WTC11 (cell line): ENCODE data around the gene CDKL5. TPM values are rescaled to one million over a fixed set of nuclear protein-coding genes. Genes with fewer than 3 reads are reported as not detected.

Source experiments
- ATAC-seq: fragments of 200-7000 bp; cut with Tn5 transposase; 2 replicates; pipeline ENCODE4 v1.10.0; 2021; ENCODE audit warnings: mild to moderate bottlenecking, moderate library complexity
- CTCF ChIA-PET: fragments of 300-600 bp; sonication (Branson Sonifier 250); formaldehyde crosslinking; loops from one replicate; lab custom pipeline; 2021; ENCODE audit warnings: antibody characterized with exemption; lab: Charles Lee
- POLR2A ChIA-PET: fragments of 350-600 bp; sonication (Branson Sonifier 250); formaldehyde crosslinking; loops from one replicate; lab custom pipeline; 2021; ENCODE audit warnings: antibody characterized with exemption; lab: Charles Lee
- DNase-seq: peaks from one replicate; pipeline ENCODE4 v3.0.0; 2021; ENCODE audit warnings: low spot score
- H3K27ac Mint-ChIP-seq: 2 replicates; pipeline ENCODE4 v1.8.0; 2021; ENCODE audit warnings: mixed read lengths
- H3K27me3 Mint-ChIP-seq: 2 replicates; pipeline ENCODE4 v1.8.0; 2021; ENCODE audit warnings: low read depth, mild to moderate bottlenecking, moderate library complexity, mixed read lengths
- H3K36me3 Mint-ChIP-seq: 2 replicates; pipeline ENCODE4 v1.8.0; 2021; ENCODE audit warnings: mixed read lengths
- H3K4me1 Mint-ChIP-seq: 2 replicates; pipeline ENCODE4 v1.8.0; 2022; ENCODE audit warnings: mixed read lengths
- H3K4me3 Mint-ChIP-seq: 2 replicates; pipeline ENCODE4 v1.8.0; 2021; ENCODE audit warnings: mild to moderate bottlenecking, moderate library complexity, mixed read lengths
- H3K9me3 Mint-ChIP-seq: 2 replicates; pipeline ENCODE4 v1.8.0; 2021; ENCODE audit warnings: mixed read lengths
- ARID4B ChIP-seq: sonication (generic); formaldehyde crosslinking; IDR thresholded peaks from 2 replicates; pipeline ENCODE4 v1.8.0; 2023; ENCODE audit warnings: missing genetic modification reagents, mild to moderate bottlenecking, borderline replicate concordance
- CBFB ChIP-seq: sonication (generic); formaldehyde crosslinking; IDR thresholded peaks from 2 replicates; pipeline ENCODE4 v1.8.1; 2022; ENCODE audit warnings: mild to moderate bottlenecking, low read depth, missing genetic modification reagents
- CTCF ChIP-seq: fragments of 200-600 bp; IDR thresholded peaks from 2 replicates; pipeline ENCODE4 v1.8.0; 2022; ENCODE audit warnings: antibody characterized with exemption
- E2F5 ChIP-seq: sonication (generic); formaldehyde crosslinking; IDR thresholded peaks from 2 replicates; pipeline ENCODE4 v1.8.1; 2022; ENCODE audit warnings: mild to moderate bottlenecking, moderate library complexity, missing genetic modification reagents
- ELF4 ChIP-seq: sonication (generic); formaldehyde crosslinking; IDR thresholded peaks from 2 replicates; pipeline ENCODE4 v1.8.1; 2022; ENCODE audit warnings: low read depth, mild to moderate bottlenecking, moderate library complexity, missing genetic modification reagents
- ESRRA ChIP-seq: sonication (generic); formaldehyde crosslinking; IDR thresholded peaks from 2 replicates; pipeline ENCODE4 v1.8.1; 2022; ENCODE audit warnings: mild to moderate bottlenecking, missing genetic modification reagents, borderline replicate concordance
- ETV6 ChIP-seq: sonication (generic); formaldehyde crosslinking; IDR thresholded peaks from 2 replicates; pipeline ENCODE4 v1.8.1; 2022; ENCODE audit warnings: mild to moderate bottlenecking, missing genetic modification reagents
- JUN ChIP-seq: sonication (generic); formaldehyde crosslinking; IDR thresholded peaks from 2 replicates; pipeline ENCODE4 v1.8.0; 2023; ENCODE audit warnings: mild to moderate bottlenecking, missing genetic modification reagents
- MAX ChIP-seq: sonication (generic); formaldehyde crosslinking; IDR thresholded peaks from 2 replicates; pipeline ENCODE4 v1.8.0; 2022; ENCODE audit warnings: mild to moderate bottlenecking, missing genetic modification reagents
- NR3C1 ChIP-seq: sonication (generic); formaldehyde crosslinking; conservative IDR thresholded peaks from 2 replicates; pipeline ENCODE4 v1.8.1; 2023; ENCODE audit warnings: low read depth, mild to moderate bottlenecking, missing genetic modification reagents
- PRDM15 ChIP-seq: sonication (generic); formaldehyde crosslinking; IDR thresholded peaks from 2 replicates; pipeline ENCODE4 v1.8.0; 2022; ENCODE audit warnings: missing genetic modification reagents
- SMAD3 ChIP-seq: sonication (generic); formaldehyde crosslinking; IDR thresholded peaks from 2 replicates; pipeline ENCODE4 v1.8.0; 2022; ENCODE audit warnings: missing genetic modification reagents, mild to moderate bottlenecking, borderline replicate concordance
- SP1 ChIP-seq: sonication (generic); formaldehyde crosslinking; conservative IDR thresholded peaks from 2 replicates; pipeline ENCODE4 v1.8.1; 2022; ENCODE audit warnings: missing genetic modification reagents
- TEAD4 ChIP-seq: sonication (generic); formaldehyde crosslinking; IDR thresholded peaks from 2 replicates; pipeline ENCODE4 v1.8.0; 2022; ENCODE audit warnings: mild to moderate bottlenecking, missing genetic modification reagents
- USF2 ChIP-seq: sonication (generic); formaldehyde crosslinking; IDR thresholded peaks from 2 replicates; pipeline ENCODE4 v1.8.1; 2023; ENCODE audit warnings: mild to moderate bottlenecking, missing genetic modification reagents, moderate library complexity
- ZBTB21 ChIP-seq: sonication (generic); formaldehyde crosslinking; IDR thresholded peaks from 2 replicates; pipeline ENCODE4 v1.8.1; 2023; ENCODE audit warnings: mild to moderate bottlenecking, missing genetic modification reagents, borderline replicate concordance
- ZNF121 ChIP-seq: sonication (generic); formaldehyde crosslinking; IDR thresholded peaks from 2 replicates; pipeline ENCODE4 v1.8.0; 2023; ENCODE audit warnings: missing genetic modification reagents
- ZNF532 ChIP-seq: fragments of 250-450 bp; sonication (Bioruptor Pico); IDR thresholded peaks from 2 replicates; pipeline ENCODE4 v1.9.0; 2021; ENCODE audit warnings: mild to moderate bottlenecking, borderline replicate concordance
- total RNA-seq: library from RNA; stranded (reverse); gene quantifications from 3 replicates; pipeline ENCODE4 v1.2.3, GENCODE V29; 2021

The CDKL5 gene
- total RNA-seq, 1 experiment from 2014 or later: 13.6 TPM

- TF ChIP-seq E2F5 (CRISPR knock-in tag) (no peak), ARID4B (no peak)
- TF ChIP-seq, all 79 proteins: peak for 0
Measured at GRCh38 chrX:18566748-18567147, 141.3 kb downstream of the CDKL5 start (continued).

GRCh38 chrX:18573556-18573955 is 148.1 kb downstream of the CDKL5 start:
- DNase-seq (no peak), ATAC-seq (no peak)
- no peak overlapping the region for H3K4me3 Mint-ChIP-seq
- CTCF ChIA-PET: no interaction called here
- H3K9me3 Mint-ChIP-seq: no peaks in the 10 kb centered on the region
- H3K27ac Mint-ChIP-seq: no peak overlapping the region; the same call in 1 of the 2 replicates
- no peaks in the 10 kb centered on the region for H3K27me3 Mint-ChIP-seq
- POLR2A ChIA-PET: interaction anchor here (0.7 kb wide), 1 partner anchor 52 kb away, joined by 5 read pairs; no protein-coding TSS in a partner anchor
- no peaks in the 10 kb centered on the region for H3K36me3 Mint-ChIP-seq
- H3K4me1 Mint-ChIP-seq: peaks cover 23% of the 10 kb centered on the region
- TF ChIP-seq JUN (CRISPR knock-in tag): no peak
- TF ChIP-seq CTCF: no peak
- TF ChIP-seq ZNF121 (CRISPR knock-in tag): no peak
- TF ChIP-seq SMAD3: no peak
- TF ChIP-seq CBFB (CRISPR knock-in tag): no peak
- TF ChIP-seq ETV6 (CRISPR knock-in tag): no peak
- no peak for TF ChIP-seq NR3C1
- no peak for TF ChIP-seq USF2 (CRISPR knock-in tag)
- no peak for TF ChIP-seq ESRRA (CRISPR knock-in tag)
- no peak for TF ChIP-seq ELF4 (CRISPR knock-in tag)
- no peak for TF ChIP-seq ZBTB21
- no peak for TF ChIP-seq MAX (CRISPR knock-in tag)
- no peak for TF ChIP-seq TEAD4 (CRISPR knock-in tag)
- TF ChIP-seq PRDM15 (CRISPR knock-in tag): no peak
- TF ChIP-seq SP1: no peak
- no peak for TF ChIP-seq ZNF532
